Activated naive CD8-positive, alpha-beta T cell treated with anti-CD3 and anti-CD28 coated beads for 36 hours (primary cell): ENCODE measurements around the gene TDRD12. TPM values are rescaled to one million over a fixed set of nuclear protein-coding genes. Genes with fewer than 3 reads are reported as not detected.

Experiments used
- total RNA-seq, 2 experiments: library from RNA; stranded (reverse); gene quantifications; one replicate each; pipeline ENCODE4 v1.2.3, GENCODE V29; 2021

TDRD12 gene
- total RNA-seq, 2 experiments from 2014 or later = 0.06 TPM; not detected in 1

Other genes starting within 250 kb of the TDRD12 start
- 100 to 1,000 TPM; 243 to 264 TPM for gene PDCD5, start 138.6 kb upstream of the TDRD12 start, total RNA-seq
- gene ANKRD27, start 44.6 kb upstream of the TDRD12 start, total RNA-seq = 10 to 100 TPM; 27.7 to 29.0 TPM
- gene RGS9BP, start 43.9 kb upstream of the TDRD12 start, total RNA-seq = not detected
- gene NUDT19, start 27.9 kb upstream of the TDRD12 start, total RNA-seq = 10 to 100 TPM; 16.2 to 16.4 TPM
- not detected for gene SLC7A9, start 150.0 kb downstream of the TDRD12 start, total RNA-seq